TTC549 (cell line): ENCODE results near the gene POP7.
"Not testable (repeated sequence)": the region's sequence is repeated elsewhere in the genome, so short reads cannot be mapped to it uniquely, and the experiment has no call there.

Source experiments
- FAIRE-seq: peaks from 2 replicates; lab custom pipeline; 2012; peaks lifted over from hg19 to GRCh38; lab: Jason Lieb, UNC

POP7 gene

DNA sequence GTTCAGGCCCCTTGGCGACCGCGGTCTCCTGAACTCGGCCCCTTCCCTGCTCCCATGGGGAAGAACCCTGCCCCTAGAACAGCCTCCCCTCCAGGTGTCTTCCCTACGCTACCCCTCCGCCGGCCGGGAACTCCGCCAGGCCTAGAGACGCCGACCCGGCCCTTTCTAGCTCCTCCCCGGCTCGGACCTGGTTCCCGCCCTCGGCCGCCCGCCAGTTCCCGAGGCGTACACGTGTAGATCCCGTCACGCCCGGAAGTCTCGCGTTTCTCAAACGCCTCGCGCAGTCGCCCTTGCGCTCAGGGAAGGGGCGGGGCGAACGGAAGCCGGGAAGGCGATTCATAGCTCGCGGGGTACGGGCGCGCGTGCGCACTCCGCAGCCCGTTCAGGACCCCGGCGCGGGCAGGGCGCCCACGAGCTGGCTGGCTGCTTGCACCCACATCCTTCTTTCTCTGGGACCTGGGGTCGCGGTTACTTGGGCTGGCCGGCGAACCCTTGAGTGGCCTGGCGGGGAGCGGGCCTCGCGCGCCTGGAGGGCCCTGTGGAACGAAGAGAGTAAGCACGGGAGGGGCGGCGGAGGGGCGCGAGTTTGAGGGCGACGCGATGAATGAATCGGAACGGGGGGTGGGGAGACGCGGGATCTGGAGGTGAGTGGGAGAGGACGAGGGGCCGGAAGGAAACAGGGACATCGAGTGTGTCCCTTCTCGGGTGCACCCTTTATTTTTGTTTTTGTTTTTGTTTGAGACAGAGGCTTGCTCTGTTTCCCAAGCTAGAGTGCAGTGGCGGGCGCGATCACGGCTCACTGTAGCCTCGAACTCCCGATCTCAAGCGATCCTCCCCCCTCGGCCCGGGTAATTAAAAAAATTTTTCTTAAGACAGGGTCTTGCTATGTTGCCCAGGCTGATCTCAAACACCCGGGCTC, at the start of gene POP7:
Gene POP7 (plus strand): TSS at position 369 of the 919 bp plus-strand sequence. CDS start 710 bp downstream, outside the sequence.
- FAIRE-seq, result peak; percentile 78

DNA sequence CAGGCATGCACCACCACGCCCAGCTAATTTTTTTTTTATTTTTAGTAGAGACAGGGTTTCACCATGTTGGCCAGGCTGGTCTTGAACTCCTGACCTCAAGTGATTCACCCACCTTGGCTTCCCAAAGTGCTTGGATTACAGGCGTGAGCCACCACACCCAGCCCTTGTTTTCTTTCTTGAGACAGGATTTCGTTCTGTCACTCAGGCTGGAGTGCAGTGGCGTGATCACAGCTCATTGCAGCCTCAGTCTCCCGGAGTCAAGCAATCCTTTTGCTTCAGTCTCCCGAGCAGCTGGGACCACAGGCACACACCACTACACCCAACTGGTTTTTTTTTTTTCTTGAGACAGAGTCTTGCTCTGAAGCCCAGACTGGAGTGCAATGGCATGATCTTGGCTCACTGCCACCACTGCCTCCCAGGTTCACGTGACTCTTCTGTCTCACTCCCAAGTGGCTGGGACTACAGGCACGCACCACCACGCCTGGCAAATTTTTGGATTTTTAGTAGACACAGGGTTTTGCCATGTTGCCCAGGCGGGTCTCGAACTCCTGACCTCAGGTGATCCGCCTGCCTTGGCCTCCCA, 43.6 kb upstream of the POP7 start:
- FAIRE-seq, result not testable (repeated sequence)

DNA sequence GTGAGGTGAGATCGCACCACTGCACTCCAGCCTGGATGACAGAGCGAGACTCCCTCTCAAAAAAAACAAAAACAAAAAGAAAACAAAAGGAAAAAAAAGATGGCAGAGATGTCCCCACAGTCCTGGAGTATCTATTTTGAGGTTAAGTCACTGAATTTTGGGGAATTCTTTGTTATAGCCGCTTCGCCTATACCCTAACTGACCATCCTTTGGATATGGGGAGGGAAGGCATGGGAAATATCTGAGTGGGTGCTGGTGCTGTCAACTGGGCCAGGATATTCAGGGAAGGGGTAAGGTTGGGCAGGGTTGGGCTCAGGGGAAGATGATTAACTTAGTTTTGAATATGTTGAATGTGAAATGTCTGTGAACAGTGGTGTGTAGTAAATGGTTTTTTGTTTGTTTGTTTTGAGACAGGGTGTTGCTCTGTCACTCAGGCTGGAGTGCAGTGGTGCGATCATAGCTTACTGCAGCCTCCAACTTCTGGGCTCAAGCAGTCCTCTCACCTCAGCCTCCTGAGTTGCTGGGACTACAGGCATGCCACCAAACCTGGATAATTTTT, 40.7 kb upstream of the POP7 start:
- no peak for FAIRE-seq

DNA sequence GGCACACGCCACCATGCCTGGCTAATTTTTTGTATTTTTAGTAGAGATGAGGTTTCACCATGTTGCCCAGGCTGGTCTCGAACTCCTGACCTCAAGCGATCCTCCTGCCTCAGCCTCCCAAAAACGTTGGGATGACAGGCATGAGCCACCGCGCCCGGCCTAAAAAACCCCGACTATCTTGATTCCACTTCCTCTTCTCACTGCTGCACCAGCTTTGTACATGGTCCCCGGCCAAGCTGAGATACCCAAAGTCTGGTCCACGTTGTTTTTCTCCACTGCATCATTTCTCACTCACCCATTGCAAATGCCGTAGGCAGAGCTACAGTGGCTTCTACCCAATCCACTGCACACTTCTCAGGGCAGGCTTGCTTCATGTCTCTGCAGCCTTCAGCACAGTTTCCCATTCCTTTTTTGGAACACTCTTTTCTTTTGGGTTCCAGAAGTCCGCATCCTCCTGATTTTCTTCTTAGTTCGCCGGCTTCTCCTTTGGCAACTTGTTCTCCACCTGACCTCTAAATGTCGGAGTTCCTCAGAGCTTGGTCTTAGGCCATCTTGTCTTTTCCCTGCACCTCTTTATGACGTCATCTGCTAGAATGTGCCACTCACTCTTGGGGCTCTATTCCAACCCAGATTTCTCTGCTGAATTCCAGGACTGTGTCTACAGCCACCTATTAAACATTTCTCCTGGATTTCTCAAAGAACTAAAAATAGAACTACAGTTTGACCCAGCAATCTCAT, 38.4 kb upstream of the POP7 start:
- no peak for FAIRE-seq

DNA sequence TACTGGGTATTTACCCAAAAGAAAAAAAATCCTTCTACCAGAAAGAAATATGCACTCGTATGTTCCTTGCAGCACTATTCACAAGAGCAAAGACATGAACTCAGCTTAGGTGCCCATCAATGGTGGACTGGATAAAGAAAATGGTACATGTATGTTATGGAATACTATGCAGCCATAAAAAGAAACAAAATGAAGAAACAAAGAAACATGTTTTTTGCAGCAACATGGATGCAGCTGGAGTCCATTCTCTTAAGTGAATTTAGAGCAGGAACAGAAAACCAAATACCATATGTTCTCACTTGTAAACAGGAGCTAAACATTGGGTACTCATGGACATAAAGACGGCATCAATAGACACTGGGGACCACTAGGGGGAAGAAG, 37.9 kb upstream of the POP7 start:
- no peak for FAIRE-seq

DNA sequence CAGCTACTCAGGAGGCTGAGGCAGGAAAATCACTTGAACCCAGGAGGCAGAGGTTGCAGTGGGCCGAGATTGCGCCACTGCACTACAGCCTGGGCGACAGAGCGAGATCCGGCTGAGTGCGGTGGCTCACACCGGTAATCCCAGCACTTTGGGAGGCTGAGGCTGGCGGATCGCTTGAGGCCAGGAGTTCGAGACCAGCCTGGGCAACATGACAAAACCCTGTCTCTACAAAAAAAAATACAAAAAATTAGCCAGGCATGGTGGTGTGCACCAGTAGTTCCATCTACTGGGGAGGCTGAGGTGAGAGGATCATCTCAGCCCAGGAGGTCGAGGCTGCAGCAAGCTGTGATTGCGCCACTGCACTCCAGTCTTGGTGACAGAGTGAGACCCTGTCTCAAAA, 36.8 kb upstream of the POP7 start:
- not testable (repeated sequence) for FAIRE-seq

DNA sequence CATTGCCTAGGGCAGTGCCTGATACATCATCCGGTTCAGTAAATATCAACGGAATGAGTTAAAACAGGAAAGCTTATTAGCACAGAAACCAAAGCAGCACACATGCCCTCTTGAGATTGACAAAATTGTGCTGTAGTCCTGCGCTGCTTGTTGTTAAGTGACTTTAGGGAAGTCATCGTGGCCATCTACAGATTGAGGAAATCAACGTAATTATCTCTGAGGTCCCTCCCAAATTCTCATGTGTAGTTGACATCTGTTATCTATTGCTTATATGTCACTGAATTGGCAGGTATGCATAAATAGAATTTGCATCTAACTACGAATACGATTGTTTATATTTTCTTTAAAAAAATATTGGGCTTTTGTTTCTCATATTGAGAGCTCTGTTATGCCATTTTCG, 35.8 kb upstream of the POP7 start:
- FAIRE-seq, result no peak

DNA sequence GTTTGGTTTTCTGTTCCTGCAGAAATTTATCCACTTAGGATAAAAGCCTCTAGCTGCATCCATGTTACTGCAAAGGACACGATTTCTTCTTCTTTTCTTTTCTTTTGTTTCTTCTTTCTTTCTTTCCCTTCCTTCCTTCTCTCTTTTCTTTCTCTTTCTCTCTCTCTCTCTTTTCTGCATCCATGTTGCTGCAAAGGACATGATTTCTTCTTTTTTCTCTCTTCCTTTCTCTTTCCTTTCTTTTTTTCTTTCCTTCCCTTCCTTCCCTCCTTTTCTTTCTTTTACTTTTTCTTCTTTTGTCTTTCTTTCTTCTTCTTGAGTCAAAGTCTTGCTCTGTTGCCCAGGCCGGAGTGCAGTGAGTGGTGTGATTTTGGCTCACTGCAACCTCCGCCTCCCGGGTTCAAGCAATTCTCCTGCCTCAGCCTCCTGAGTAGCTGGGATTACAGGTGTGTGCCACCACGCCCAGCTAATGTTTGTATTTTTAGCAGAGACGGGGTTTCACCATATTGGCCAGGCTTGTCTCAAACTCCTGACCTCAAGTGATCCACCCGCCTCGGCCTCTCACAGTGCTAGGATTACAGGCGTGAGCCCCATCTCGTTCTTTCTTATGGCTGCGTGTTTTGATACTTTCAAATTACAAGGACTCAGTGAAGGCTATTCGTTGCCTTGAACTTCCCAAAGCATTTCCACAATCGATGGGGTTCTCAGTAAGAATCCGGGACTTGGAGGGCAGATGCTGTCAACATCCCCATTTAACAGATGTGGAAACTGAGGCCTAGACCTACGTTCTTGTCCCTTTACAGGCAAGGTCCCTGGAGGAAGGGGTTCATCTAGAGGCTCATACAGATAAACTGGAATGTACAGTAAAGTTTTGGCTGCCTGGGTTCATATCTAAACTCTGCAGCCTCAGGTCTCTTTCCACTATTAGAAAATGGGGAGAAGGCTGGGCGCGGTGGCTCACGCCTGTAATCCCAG, 34.3 kb upstream of the POP7 start:
- FAIRE-seq, result no peak

DNA sequence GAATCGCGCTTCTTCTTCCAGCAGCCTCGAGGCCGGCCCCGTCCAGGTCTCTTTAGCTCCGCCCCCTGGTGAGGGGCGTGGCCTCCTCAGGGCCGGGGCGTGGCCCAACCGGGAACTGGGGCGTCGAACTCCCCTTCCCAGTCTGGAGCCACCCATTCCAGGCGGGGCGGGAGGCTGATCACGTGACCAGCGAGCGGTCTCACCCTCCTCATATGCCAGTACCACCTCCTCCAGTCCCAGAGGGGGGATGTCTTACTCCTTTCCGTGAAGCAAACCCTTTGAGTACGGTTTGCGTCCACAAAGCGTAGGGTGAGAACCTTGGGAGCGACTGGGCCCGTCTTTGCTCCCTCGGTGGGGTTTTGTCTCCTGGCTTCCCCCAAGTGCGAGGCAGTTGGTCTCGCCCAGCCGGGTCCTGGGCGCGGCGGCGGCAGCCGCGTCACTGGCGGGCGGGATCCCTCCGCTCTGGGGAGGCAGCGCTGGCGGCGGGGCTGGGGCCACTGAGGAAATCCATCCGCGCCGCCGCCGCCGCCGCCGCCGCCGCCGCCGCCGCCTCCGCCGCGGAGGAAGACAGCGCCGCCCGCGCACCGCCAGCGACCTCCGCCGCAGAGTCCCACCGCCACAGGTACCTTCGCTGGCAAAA, 32.5 kb upstream of the POP7 start, which contains the start of gene GNB2:
Gene GNB2 (plus strand): TSS at position 439 of the 640 bp plus-strand sequence. CDS start 2,526 bp downstream, outside the sequence.
- FAIRE-seq, result peak; percentile 90

DNA sequence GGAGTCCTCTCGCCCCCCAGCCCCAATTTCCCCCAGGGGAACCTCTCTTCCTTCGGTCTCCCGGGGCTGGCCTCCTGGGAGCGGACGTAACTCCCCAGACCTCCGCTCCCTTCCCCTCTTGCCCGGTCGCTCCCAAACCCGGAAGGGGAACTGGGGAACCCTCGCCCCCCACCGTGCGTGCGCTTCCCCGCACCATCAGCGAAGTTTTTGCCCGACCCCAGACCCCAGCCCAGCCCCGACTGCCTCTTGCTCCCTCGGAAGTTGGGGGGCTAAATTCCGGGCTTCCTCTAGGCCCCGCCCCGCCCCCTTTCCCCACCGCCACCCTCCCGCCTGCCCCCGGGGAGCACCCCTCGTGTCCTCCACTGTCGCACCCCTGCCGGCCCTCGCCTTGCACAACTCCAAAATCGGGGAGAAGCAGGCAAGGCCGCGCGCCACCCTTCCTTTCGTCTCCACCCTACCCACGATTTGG, 31.9 kb upstream of the POP7 start:
- FAIRE-seq, result no peak

DNA sequence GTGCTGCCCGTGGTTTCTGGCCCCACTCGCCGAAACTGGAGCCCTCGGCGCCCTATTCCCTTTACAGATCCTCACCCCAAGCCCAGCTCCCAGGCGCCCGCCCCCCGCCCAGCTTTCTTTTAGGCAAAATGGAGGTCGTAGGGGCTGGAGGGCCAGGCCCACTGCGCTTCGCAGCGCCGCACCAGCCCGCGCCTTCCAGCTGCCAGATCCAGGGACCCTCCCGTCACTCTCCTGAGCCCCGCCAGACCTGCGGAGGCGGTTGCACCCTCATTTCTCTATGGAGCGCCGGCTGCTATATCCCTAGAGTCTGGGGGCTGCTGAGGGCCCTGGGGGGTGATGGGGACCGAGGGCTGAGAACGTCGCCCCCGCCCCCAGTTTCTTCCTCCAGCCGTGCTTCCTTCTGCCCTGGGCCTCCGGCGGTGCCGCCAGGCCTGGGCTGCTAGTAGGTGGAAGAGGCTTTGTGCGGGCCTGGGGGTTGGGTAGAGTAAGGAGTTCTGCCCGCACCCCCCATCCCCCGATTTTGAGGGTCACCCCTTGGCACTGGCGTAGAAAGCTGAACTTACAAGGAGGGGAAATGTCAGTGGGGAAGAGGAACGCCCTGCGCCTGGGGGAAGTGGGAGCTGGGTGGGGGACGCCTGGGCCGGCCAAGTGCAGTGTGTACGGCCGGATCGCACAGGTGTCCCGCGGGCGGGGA, 31.4 kb upstream of the POP7 start:
- FAIRE-seq, result no peak

DNA sequence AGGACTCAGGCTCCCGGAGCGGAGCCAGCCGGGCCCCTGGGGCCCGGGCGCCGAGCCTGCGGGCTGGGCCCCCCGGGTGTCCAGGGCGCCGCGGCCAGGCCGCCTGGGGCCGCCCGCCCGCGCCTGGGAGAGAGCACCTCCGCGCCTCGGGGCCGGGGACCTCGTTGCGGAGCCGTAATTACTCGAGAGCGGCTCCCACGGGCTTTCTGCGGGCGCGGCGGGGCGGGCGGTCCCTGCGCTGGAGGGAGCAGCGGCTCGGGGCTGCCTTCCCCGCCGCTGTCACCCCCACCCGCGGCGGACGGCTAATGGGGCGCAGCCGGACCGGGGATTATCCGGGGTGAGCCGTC, 30.8 kb upstream of the POP7 start:
- no peak for FAIRE-seq

DNA sequence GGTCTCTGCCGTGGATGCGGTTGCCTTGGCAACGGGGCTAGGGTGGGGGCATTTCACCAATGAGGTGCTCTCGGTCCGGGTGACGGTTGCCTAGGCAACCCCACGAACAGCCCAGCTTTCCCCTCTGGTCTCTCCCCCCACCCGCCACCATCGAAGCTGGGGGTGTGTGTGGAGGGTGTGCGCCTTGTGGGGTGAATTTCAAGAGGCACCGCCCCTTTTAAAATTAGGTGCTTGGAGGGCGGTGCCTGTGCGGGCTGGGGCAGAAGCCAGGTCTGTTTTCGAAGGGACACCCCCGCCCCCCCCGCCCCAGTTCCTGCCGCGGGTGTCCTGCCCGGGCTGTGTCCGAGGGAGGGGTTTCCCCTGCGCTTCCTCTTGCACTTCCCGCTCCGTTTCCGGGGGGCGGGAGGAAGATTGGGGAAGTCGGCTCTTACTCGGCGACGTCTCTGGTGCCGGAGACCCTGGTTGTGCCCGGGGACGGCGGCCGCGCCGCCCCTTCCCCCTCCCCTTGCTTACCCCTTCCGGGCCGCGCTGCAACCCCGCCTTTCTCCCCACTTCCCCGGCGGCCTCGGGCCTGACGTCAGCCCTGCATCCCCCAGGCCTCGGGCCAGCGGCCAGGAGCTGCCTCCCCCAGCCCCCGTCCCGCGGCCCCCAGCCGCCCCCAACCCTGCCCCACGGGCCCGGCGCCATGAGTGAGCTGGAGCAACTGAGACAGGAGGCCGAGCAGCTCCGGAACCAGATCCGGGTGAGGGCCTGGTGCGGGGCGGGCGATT, 30.2 kb upstream of the POP7 start:
- no peak for FAIRE-seq

DNA sequence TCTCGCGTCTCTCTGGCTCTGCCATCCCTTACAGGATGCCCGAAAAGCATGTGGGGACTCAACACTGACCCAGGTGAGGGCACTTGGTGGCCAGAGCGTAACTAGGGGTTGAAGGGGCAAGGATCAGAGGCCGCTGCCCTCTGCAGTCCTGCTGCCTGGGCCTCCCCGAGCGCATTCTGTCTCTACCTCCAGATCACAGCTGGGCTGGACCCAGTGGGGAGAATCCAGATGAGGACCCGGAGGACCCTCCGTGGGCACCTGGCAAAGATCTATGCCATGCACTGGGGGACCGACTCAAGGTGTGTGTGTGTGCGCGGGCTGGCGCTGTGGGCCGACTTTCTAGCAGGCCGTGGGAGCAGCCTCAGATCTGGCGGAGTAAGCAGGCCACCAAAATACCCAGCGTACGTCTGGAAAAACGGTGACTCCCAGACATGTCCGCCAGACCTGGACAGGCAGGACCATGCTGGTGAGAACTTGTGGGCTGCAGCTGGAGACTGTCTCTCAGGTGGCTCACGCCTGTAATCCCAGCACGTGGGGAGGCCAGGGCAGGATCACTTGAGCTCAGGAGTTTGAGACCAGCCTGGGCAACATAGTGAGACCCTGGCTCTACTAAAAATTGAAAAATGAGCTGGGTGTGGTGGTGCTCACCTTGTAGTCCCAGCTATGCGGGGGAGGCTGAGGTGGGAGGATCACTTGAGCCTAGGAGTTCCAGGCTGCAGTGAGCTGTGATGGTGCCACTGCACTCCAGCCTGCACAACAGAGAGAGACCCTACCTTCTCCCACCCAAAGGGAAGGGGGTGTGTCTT, 29.2 kb upstream of the POP7 start:
- no peak for FAIRE-seq

DNA sequence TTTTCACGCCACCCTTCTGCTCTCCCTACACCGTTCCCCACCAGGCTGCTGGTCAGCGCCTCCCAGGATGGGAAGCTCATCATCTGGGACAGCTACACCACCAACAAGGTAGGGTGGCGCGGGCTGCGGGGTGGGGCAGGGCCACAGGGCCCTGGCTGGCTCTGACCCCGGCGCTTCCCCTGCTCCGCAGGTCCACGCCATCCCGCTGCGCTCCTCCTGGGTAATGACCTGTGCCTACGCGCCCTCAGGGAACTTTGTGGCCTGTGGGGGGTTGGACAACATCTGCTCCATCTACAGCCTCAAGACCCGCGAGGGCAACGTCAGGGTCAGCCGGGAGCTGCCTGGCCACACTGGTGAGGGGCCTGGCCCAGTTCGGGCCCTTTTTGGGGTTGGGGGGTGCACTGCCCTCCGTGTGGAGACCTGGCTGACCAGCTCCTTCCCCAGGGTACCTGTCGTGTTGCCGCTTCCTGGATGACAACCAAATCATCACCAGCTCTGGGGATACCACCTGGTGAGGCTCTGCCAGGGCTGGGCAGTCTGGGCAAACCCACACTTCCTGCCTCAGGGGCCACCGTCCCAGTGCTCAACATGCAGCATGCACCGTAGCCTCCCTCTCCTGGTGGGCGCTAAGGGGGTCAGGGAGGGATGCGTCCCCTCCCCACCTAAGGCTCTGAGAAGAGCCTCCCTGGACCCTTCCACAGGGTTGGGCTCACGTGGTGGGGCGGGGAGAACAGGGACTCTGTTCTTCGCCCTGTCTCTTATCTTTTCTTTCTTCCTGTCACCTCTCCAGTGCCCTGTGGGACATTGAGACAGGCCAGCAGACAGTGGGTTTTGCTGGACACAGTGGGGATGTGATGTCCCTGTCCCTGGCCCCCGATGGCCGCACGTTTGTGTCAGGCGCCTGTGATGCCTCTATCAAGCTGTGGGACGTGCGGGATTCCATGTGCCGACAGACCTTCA, 28.3 kb upstream of the POP7 start:
- FAIRE-seq, result no peak

DNA sequence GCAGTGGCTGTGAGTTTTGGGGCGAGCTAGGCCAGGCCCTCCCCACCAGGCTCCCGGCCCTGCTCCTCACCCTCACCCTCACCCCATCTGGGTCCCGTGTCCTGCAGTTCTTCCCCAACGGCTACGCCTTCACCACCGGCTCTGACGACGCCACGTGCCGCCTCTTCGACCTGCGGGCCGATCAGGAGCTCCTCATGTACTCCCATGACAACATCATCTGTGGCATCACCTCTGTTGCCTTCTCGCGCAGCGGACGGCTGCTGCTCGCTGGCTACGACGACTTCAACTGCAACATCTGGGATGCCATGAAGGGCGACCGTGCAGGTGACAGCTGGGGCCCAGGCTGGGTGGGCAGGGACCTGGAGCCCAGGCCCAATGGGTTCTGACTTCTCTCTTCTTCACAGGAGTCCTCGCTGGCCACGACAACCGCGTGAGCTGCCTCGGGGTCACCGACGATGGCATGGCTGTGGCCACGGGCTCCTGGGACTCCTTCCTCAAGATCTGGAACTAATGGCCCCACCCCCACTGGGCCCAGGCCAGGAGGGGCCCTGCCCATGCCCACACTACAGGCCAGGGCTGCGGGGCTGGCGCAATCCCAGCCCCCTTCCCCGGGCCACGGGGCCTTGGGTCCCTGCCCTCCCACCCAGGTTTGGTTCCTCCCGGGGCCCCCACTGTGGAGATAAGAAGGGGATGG, 27.5 kb upstream of the POP7 start:
- no peak for FAIRE-seq
